GM20000 (cell line): ENCODE results near the gene NSFL1C.

Experiments
- DNase-seq: peaks from one replicate; pipeline ENCODE4 v3.0.0; 2012; ENCODE audit warnings: low spot score
- CTCF ChIP-seq: IDR thresholded peaks from 2 replicates; pipeline ENCODE4 v1.5.1; 2012; ENCODE audit warnings: mild to moderate bottlenecking, control low read depth; ENCODE audit errors: extremely low read depth, missing control alignments

NSFL1C gene

DNA sequence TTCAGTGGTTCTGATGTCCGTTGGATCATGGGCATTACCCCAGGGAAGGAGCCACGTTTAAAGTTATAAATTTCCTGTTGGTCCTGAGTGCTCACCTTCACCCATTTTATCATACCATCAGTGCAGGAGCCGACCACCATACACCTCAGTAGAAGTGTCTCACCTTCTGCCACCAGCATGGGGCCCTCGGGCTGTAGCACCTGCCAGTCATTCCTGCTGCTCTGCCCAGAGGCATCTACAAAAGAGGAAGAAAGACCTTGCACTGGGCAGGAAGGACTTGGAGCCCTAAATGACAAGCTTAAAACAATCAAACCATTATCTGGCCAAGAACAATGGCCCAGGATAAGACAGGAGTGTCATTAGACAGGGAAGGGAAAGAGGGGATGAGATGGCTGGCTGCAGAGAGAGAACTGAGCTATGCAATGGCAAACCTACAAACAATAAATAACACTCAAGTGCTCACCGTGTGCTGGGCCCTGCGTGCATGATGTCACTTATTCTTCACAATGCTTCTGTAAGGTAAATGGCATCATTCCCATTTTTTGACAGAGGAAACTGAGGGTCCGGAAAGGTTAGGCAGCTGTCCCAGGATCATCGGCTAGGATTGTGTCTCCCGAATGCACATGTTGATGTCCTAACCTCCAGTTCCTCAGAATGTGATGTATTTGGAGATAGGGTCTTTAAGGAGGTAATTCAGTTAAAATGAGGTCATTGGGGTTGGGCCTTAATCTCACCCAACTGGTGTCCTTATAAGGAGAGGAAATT, 13.4 kb upstream of the NSFL1C start:
- no peak for DNase-seq
- TF ChIP-seq CTCF = no peak

DNA sequence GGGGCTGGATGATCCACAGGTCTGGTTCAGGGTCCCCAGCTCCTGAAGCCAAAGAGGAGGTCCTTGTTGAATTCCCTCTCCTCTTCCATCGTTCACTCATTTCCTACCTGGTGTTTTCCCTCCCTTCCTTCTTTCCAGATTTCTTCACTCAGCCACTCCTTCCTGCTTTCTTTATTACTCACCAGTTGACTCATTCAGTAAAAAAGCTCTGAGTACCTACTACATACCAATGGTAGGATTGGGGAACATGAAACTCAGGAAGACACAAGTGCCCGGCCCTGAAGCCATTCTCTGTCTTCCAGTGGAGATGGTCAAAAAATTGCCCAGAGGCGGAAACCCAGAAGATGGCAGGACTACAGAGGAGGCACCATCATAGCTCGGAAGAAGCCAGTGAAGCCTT, 11.9 kb upstream of the NSFL1C start:
- no peak for DNase-seq
- TF ChIP-seq CTCF = no peak

GRCh38 chr20:1477896-1478490, 11.3 kb upstream of the NSFL1C start:
- no peak for DNase-seq
- no peak for TF ChIP-seq CTCF

DNA sequence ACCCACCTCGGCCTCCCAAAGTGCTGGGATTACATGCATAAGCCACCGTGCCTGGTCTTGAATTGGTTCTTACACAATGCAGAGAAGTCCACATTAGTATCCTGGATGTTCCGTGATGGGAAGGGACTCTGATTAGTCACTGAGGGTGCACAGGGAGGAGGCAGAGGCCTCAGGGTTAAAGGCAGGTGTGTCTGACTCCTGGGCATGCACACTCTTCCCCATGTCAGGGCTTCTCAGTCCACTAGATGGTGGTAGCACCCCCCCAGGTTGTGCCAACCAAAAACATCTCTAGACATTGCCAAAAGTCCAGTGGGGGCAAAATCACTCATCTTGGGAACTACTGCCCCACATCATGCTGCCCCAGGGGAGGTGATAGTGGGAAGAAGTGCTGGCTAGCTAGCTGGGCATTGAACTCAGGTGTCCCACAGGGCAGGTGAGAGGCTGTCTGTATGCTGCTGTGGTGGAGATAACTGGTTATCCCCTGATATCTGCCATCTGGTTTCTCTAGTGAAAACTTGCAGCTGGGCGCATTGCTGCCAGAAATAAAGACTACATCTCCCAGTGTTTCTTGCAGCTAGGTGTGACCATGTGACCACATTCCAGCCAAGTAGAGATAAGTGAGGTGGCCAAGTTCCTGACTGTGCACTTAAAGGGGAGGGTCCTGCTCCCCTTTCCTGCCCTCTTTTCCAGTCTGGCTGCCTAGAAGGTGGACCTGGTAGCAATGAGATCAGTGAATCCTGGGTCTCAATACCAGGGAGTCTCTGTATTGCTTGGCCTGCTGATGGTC, 8.4 kb upstream of the NSFL1C start:
- no peak for TF ChIP-seq CTCF
- no peak for DNase-seq

- TF ChIP-seq CTCF = no peak
- DNase-seq = no peak
These were observed 7.7 kb upstream of the NSFL1C start for GRCh38 chr20:1474325-1474724.

DNA sequence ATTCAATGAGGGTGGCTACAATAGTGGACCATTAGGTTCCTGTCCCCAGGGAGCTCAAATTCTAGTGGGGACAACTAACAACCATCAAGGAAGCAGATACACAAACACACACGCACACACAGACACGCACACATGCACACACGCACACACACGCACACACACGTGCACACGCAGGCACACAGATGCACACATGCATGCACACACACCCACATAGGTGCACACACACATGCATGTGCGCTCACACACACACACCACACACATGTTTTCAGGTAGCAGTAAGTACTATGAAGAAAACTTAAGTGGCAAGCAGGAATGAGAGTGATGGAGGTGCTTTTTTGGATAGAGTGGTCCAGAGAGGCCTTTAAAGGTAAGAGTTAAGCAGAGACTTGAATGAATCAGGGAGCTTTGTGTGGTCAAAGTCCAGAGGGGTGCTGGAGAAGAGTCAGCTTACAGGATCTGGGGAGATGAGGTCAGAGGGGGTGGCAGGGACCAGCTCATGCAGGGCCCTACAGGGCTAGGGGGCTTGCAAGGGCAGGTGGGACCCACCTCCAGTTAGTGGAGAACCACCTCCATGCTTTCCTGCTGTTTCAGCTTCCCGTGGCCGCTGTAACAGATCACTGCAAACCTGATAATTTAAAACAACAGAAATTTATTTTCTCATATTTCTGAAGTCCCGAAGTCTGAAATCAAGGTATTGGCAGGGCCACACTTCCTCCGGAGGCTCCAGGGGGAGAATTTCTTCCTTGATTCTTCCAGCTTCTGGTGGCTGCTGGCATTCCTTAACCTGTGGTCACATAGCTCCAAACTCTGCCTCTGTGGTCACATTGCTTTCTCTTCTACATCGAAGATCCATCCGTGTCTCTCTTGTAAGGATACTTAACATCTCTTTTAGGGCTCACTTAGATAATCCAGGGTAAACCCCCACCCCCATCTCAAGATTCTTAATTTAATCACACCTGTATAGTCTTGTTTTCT, 6.9 kb upstream of the NSFL1C start:
- no peak for TF ChIP-seq CTCF
- no peak for DNase-seq
